ENCODE data around the gene CDH4.

CDH4 gene

GRCh38 chr20:61901392-61902220, 649.5 kb downstream of the CDH4 start:
- DNase-seq (ENCODE audit: low spot score), result peak; percentile 15

GRCh38 chr20:61902221-61902869, 650.3 kb downstream of the CDH4 start:
- no peak for DNase-seq (ENCODE audit: low spot score)

- no peak for DNase-seq (ENCODE audit: low spot score)
Measured at GRCh38 chr20:61903575-61904340, 651.7 kb downstream of the CDH4 start.

- no peak for DNase-seq (ENCODE audit: low spot score)
Measured at GRCh38 chr20:61904456-61904855, 652.4 kb downstream of the CDH4 start.

GRCh38 chr20:61905781-61906523, 653.9 kb downstream of the CDH4 start:
- no peak for DNase-seq (ENCODE audit: low spot score)

- DNase-seq (ENCODE audit: low spot score), result no peak
Measured at GRCh38 chr20:61907081-61907891, 655.2 kb downstream of the CDH4 start.

GRCh38 chr20:61908057-61909026, 656.3 kb downstream of the CDH4 start:
- DNase-seq (ENCODE audit: low spot score), result no peak

- DNase-seq (ENCODE audit: low spot score), result no peak
Measured at GRCh38 chr20:61909028-61909427, 657.0 kb downstream of the CDH4 start.

GRCh38 chr20:61909821-61910220, 657.8 kb downstream of the CDH4 start:
- no peak for DNase-seq (ENCODE audit: low spot score)

- DNase-seq (ENCODE audit: low spot score), result no peak
Measured at GRCh38 chr20:61911824-61912223, 659.8 kb downstream of the CDH4 start.

GRCh38 chr20:61912665-61913422, 660.8 kb downstream of the CDH4 start:
- DNase-seq (ENCODE audit: low spot score), result no peak

- DNase-seq (ENCODE audit: low spot score), result no peak
Measured at GRCh38 chr20:61913423-61914225, 661.6 kb downstream of the CDH4 start.

GRCh38 chr20:61915101-61915500, 663.0 kb downstream of the CDH4 start:
- no peak for DNase-seq (ENCODE audit: low spot score)

- DNase-seq (ENCODE audit: low spot score), result no peak
Measured at GRCh38 chr20:61916318-61916891, 664.3 kb downstream of the CDH4 start.

- no peak for DNase-seq (ENCODE audit: low spot score)
Measured at GRCh38 chr20:61917474-61918145, 665.5 kb downstream of the CDH4 start.

GRCh38 chr20:61918548-61918947, 666.5 kb downstream of the CDH4 start:
- DNase-seq (ENCODE audit: low spot score), result no peak

GRCh38 chr20:61919239-61919638, 667.2 kb downstream of the CDH4 start:
- no peak for DNase-seq (ENCODE audit: low spot score)
